Endothelial cell of umbilical vein (primary cell): ENCODE results near the gene CEACAM16. TPM values are rescaled to one million over a fixed set of nuclear protein-coding genes. Genes with fewer than 3 reads are reported as not detected.

Experiments used
- BruUV-seq: library from RNA; stranded (reverse); fragments of 400-500 nt; replicated peaks from 2 replicates; lab custom pipeline; 2021; lab: Mats Ljungman, UMichigan
- CTCF ChIA-PET: fragments of 300-600, 350-600 bp; sonication (Branson Sonifier 250); formaldehyde crosslinking; loops from one replicate; lab custom pipeline; 2021; ENCODE audit warnings: antibody characterized with exemption, inconsistent platforms; lab: Charles Lee
- POLR2A ChIA-PET: fragments of 300-600, 350-600 bp; sonication (Branson Sonifier 250); formaldehyde crosslinking; loops from one replicate; lab custom pipeline; 2021; ENCODE audit warnings: antibody characterized with exemption, inconsistent platforms; lab: Charles Lee
- DNase-seq: peaks from one replicate; pipeline ENCODE4 v3.0.0-alpha.2; 2011; ENCODE audit warnings: low read depth, low spot score
- FAIRE-seq: peaks from 2 replicates; lab custom pipeline; 2011; peaks lifted over from hg19 to GRCh38; lab: Jason Lieb, UNC
- H2AFZ ChIP-seq: 2 replicates; pipeline ENCODE4 v1.6.0; 2012; ENCODE audit warnings: low read depth, low read length, control low read depth, inconsistent platforms
- H3K27ac ChIP-seq: 2 replicates; pipeline ENCODE4 v1.5.1; 2011; ENCODE audit warnings: low read depth, mild to moderate bottlenecking, control low read depth, low read length, moderate library complexity; ENCODE audit not compliant: insufficient read depth
- H3K27me3 ChIP-seq, 2 experiments: 2 replicates each; pipeline versions ENCODE4 v1.6.0 to v1.6.1; 2011; ENCODE audit warnings: low read length in 2 of 2, mixed read lengths in 1 of 2; ENCODE audit not compliant: control insufficient read depth in 2 of 2, insufficient read depth in 2 of 2
- H3K36me3 ChIP-seq, 2 experiments: 2 replicates in 1 of 2; 3 replicates in 1 of 2; pipeline ENCODE4 v1.5.1; 2011; ENCODE audit warnings: low read length in 2 of 2, mild to moderate bottlenecking in 1 of 2, moderate library complexity in 1 of 2; ENCODE audit not compliant: control insufficient read depth in 2 of 2, insufficient read depth in 2 of 2; ENCODE audit errors: extremely low read depth in 1 of 2
- H3K4me1 ChIP-seq: 3 replicates; pipeline ENCODE4 v1.5.1; 2011; ENCODE audit warnings: mild to moderate bottlenecking, low read length; ENCODE audit not compliant: control insufficient read depth, insufficient read depth; ENCODE audit errors: extremely low read depth
- H3K4me2 ChIP-seq: 2 replicates; pipeline ENCODE4 v1.6.1; 2011; ENCODE audit warnings: low read length, control low read depth, mixed read lengths; ENCODE audit not compliant: insufficient read depth
- H3K4me3 ChIP-seq, 3 experiments: fragments of 200-600 bp in 1 of 3; sonication (generic), shearing (Covaris generic) in 1 of 3; replicated peaks in 1 of 3; 2 replicates each; pipeline ENCODE4 v1.5.1; 2011 to 2016; ENCODE audit warnings: control low read depth in 3 of 3, low read length in 3 of 3, mild to moderate bottlenecking in 2 of 3, inconsistent platforms in 1 of 3, low read depth in 1 of 3, moderate library complexity in 1 of 3; ENCODE audit not compliant: insufficient read depth in 1 of 3
- H3K79me2 ChIP-seq: 2 replicates; pipeline ENCODE4 v1.6.0; 2012; ENCODE audit warnings: low read length, inconsistent platforms; ENCODE audit not compliant: control insufficient read depth, insufficient read depth
- H3K9ac ChIP-seq: replicated peaks from 2 replicates; pipeline ENCODE3; 2011; ENCODE audit warnings: low read length, control low read depth; ENCODE audit not compliant: insufficient read depth; ENCODE audit errors: extremely low read depth
- H3K9me1 ChIP-seq: replicated peaks from 3 replicates; pipeline ENCODE4 v1.6.0; 2011; ENCODE audit warnings: mild to moderate bottlenecking, low read length; ENCODE audit not compliant: control insufficient read depth, insufficient read depth; ENCODE audit errors: extremely low read depth
- H3K9me3 ChIP-seq: replicated peaks from 2 replicates; pipeline ENCODE4 v1.5.1; 2012; ENCODE audit warnings: low read length, inconsistent platforms; ENCODE audit not compliant: control insufficient read depth, insufficient read depth
- H4K20me1 ChIP-seq: replicated peaks from 2 replicates; pipeline ENCODE3; 2011; ENCODE audit warnings: mild to moderate bottlenecking, low read length; ENCODE audit not compliant: control insufficient read depth, insufficient read depth; ENCODE audit errors: extremely low read depth
- EZH2 ChIP-seq: IDR thresholded peaks from 2 replicates; pipeline ENCODE4 v1.6.1; 2012; ENCODE audit warnings: borderline replicate concordance, low read depth, mild to moderate bottlenecking, moderate library complexity, low read length, inconsistent platforms; ENCODE audit not compliant: severe bottlenecking
- FOS ChIP-seq: IDR thresholded peaks from 2 replicates; pipeline ENCODE4 v1.6.1; 2011; ENCODE audit warnings: mild to moderate bottlenecking, low read length, moderate library complexity, borderline replicate concordance; ENCODE audit not compliant: insufficient read depth
- GATA2 ChIP-seq: IDR thresholded peaks from 2 replicates; pipeline ENCODE4 v1.7.0; 2011; ENCODE audit warnings: low read depth, mild to moderate bottlenecking, moderate library complexity, mixed read lengths, low read length; ENCODE audit not compliant: insufficient read length, insufficient read depth
- JUN ChIP-seq: IDR thresholded peaks from 2 replicates; pipeline ENCODE4 v1.6.1; 2011; ENCODE audit warnings: borderline replicate concordance, low read depth; ENCODE audit not compliant: insufficient read length, insufficient read depth
- MYC ChIP-seq: IDR thresholded peaks from one replicate; pipeline ENCODE4 v1.6.1; 2011; ENCODE audit warnings: mild to moderate bottlenecking, low read depth, low read length
- POLR2A ChIP-seq: IDR thresholded peaks from 2 replicates; pipeline ENCODE4 v1.6.1; 2012; ENCODE audit warnings: low read depth, mild to moderate bottlenecking, control low read depth, low read length
- POLR2AphosphoS5 ChIP-seq: IDR thresholded peaks from 2 replicates; pipeline ENCODE4 v1.6.1; 2012; ENCODE audit warnings: low read depth, mild to moderate bottlenecking, control low read depth, low read length, moderate library complexity; ENCODE audit not compliant: insufficient read depth
- dilution Hi-C: fragments of 300-500 bp; cut with MboI; formaldehyde crosslinking; loops from one replicate; pipeline ENCODE4 v1.15.0; 2019; ENCODE audit warnings: low sequenced_read_pairs; ENCODE audit not compliant: extremely low pct_ligation_motif_present
- intact Hi-C: fragments of 100-400 bp; cut with micrococcal nuclease; formaldehyde crosslinking; loops from one replicate; pipeline ENCODE4 v1.10.0; 2022
- polyA plus RNA-seq, 4 experiments: library from polyadenylated mRNA; depleted of rRNA in 3 of 4; stranded (reverse) in 3 of 4; unstranded in 1 of 4; fragments of >200 nt; gene quantifications; 2 replicates each; pipeline versions ENCODE4 v1.2.1 to v1.2.3, GENCODE V29; 2011 to 2012; ENCODE audit warnings: missing spikeins in 1 of 4
- total RNA-seq: library from RNA; stranded (reverse); gene quantifications from 2 replicates; pipeline ENCODE4 v1.2.3, GENCODE V29; 2021
- TF ChIP-seq, protein P1 (sequence below), 2 donors: IDR thresholded peaks; 1 replicate in 1 of 2; 2 replicates in 1 of 2; pipeline ENCODE4 v1.5.1; 2011; ENCODE audit warnings: low read length in 2 of 2, mild to moderate bottlenecking in 2 of 2, moderate library complexity in 2 of 2, control low read depth in 1 of 2, inconsistent platforms in 1 of 2, low read depth in 1 of 2; ENCODE audit not compliant: insufficient read depth in 1 of 2; ENCODE audit errors: extremely low read depth in 1 of 2
- TF ChIP-seq, protein P2 (sequence below): IDR thresholded peaks from 2 replicates; pipeline ENCODE4 v1.6.1; 2011; ENCODE audit not compliant: insufficient read depth, insufficient read length

Gene CEACAM16
- total and polyA plus RNA-seq, 2 donors (not counting 3 experiments of a cell fraction or from before 2014, with no cell fraction given) = not detected

DNA sequence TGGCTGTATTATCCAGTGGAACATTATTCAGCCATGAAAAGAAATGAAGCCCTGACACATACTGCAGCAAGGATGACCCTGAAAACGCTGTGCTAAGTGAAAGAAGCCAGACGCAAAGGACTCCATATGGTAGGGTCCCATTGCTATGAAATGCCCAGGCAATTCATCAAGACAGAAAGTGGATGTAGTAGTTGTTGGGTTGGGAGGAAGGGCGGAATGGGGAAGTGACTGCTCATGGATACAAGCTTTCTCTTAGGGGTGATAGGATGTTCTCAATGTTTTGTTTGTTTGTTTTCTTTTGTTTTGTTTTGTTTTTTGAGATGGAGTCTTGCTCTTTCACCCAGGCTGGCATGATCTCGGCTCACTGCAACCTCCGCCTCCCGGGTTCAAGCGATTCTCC is 11.1 kb upstream of the CEACAM16 start:
- ChIA-PET CTCF (interaction anchor here (3.8 to 11.5 kb wide), 3 partner anchors 25 to 84 kb away, joined by 12 to 239 read pairs (median 166); no protein-coding TSS in a partner anchor), POLR2A (no interaction called here)
- TF ChIP-seq MYC (no peak), POLR2AphosphoS5 (no peak), EZH2 (no peak), FOS (no peak), POLR2A (no peak), GATA2 (no peak), JUN (no peak)
- TF ChIP-seq, protein P1, sequence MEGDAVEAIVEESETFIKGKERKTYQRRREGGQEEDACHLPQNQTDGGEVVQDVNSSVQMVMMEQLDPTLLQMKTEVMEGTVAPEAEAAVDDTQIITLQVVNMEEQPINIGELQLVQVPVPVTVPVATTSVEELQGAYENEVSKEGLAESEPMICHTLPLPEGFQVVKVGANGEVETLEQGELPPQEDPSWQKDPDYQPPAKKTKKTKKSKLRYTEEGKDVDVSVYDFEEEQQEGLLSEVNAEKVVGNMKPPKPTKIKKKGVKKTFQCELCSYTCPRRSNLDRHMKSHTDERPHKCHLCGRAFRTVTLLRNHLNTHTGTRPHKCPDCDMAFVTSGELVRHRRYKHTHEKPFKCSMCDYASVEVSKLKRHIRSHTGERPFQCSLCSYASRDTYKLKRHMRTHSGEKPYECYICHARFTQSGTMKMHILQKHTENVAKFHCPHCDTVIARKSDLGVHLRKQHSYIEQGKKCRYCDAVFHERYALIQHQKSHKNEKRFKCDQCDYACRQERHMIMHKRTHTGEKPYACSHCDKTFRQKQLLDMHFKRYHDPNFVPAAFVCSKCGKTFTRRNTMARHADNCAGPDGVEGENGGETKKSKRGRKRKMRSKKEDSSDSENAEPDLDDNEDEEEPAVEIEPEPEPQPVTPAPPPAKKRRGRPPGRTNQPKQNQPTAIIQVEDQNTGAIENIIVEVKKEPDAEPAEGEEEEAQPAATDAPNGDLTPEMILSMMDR (IDR thresholded peaks at IDR 0.05; ENCODE audit: extremely low read depth in 1 of 2, insufficient read depth in 1 of 2, low read depth in 1 of 2, low read length in 2 of 2) = no peak
- TF ChIP-seq, protein P2, sequence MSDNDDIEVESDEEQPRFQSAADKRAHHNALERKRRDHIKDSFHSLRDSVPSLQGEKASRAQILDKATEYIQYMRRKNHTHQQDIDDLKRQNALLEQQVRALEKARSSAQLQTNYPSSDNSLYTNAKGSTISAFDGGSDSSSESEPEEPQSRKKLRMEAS = no peak
- Histone ChIP-seq H3K4me2 (no peak overlapping the region), H3K4me3 (no peak overlapping the region), H3K79me2 (no peaks in the 10 kb centered on the region), H3K9me1 (no peaks in the 10 kb centered on the region), H3K4me1 (peaks cover 27% of the 10 kb centered on the region), H4K20me1 (no peaks in the 10 kb centered on the region), H3K27me3 (no peaks in the 10 kb centered on the region), H3K9me3 (no peaks in the 10 kb centered on the region), H3K36me3 (no peaks in the 10 kb centered on the region), H2AFZ (no peak overlapping the region), H3K9ac (no peak overlapping the region), H3K27ac (no peak overlapping the region)
- intact Hi-C loops = loop anchor here (5.0 kb wide), 1 partner anchor 69 kb away; no protein-coding TSS in a partner anchor
- DNase-seq (no peak), FAIRE-seq (no peak)
- no TSS peak for BruUV-seq
- dilution Hi-C loops = no loop called here
